SH-SY5Y (cell line): ENCODE results near the gene HRH4.

Source experiments
- GATA2 ChIP-seq: IDR thresholded peaks from 2 replicates; pipeline ENCODE4 v1.6.1; 2011; ENCODE audit warnings: mild to moderate bottlenecking, low read depth, low read length
- GATA3 ChIP-seq: IDR thresholded peaks from 2 replicates; pipeline ENCODE4 v1.6.1; 2011; ENCODE audit warnings: low read depth, mild to moderate bottlenecking, low read length, moderate library complexity

Gene HRH4

GRCh38 chr18:24446453-24446852, 14.0 kb upstream of the HRH4 start:
- no peak for TF ChIP-seq GATA3
- no peak for TF ChIP-seq GATA2

- TF ChIP-seq GATA2 (no peak), GATA3 (no peak)
Observed at GRCh38 chr18:24446953-24447538, 13.4 kb upstream of the HRH4 start.

- TF ChIP-seq GATA2 (no peak), GATA3 (no peak)
Observed at GRCh38 chr18:24447961-24448360, 12.5 kb upstream of the HRH4 start.

- TF ChIP-seq GATA3 (no peak), GATA2 (no peak)
Observed at GRCh38 chr18:24456549-24456948, 3.9 kb upstream of the HRH4 start.

- TF ChIP-seq GATA3: no peak
Observed at GRCh38 chr18:24459772-24460171, 665 bp upstream of the HRH4 start.

GRCh38 chr18:24461996-24462395, 1.6 kb downstream of the HRH4 start:
- TF ChIP-seq GATA2: no peak
- TF ChIP-seq GATA3: no peak

GRCh38 chr18:24462838-24463775, 2.7 kb downstream of the HRH4 start:
- TF ChIP-seq GATA3 (no peak), GATA2 (no peak)

- TF ChIP-seq GATA2 (no peak), GATA3 (no peak)
Observed at GRCh38 chr18:24465486-24465885, 5.0 kb downstream of the HRH4 start.

- TF ChIP-seq GATA3 (no peak), GATA2 (no peak)
Observed at GRCh38 chr18:24466771-24467170, 6.3 kb downstream of the HRH4 start.

GRCh38 chr18:24470022-24470618, 9.7 kb downstream of the HRH4 start:
- TF ChIP-seq GATA3 (no peak), GATA2 (no peak)

GRCh38 chr18:24470805-24471204, 10.4 kb downstream of the HRH4 start:
- TF ChIP-seq GATA2: no peak
- no peak for TF ChIP-seq GATA3

GRCh38 chr18:24472591-24472990, 12.2 kb downstream of the HRH4 start:
- TF ChIP-seq GATA2: no peak
- TF ChIP-seq GATA3: no peak

- no peak for TF ChIP-seq GATA3
- TF ChIP-seq GATA2: no peak
Observed at GRCh38 chr18:24474406-24474805, 14.0 kb downstream of the HRH4 start.

GRCh38 chr18:24475926-24476589, 15.6 kb downstream of the HRH4 start:
- no peak for TF ChIP-seq GATA2
- TF ChIP-seq GATA3: no peak
